Measurements from ENCODE around the gene SUSD2.

GRCh38 chr22:24166811-24167210 is 14.5 kb upstream of the SUSD2 start:
- TF ChIP-seq CTCF (IDR thresholded peaks at IDR 0.05; ENCODE audit: low read depth, low read length, missing input control) (no peak), GABPA (IDR thresholded peaks at IDR 0.05 in 1 of 2, conservative IDR thresholded peaks at IDR 0.05 in 1 of 2) (no peak), TAF1 (conservative IDR thresholded peaks at IDR 0.05) (no peak), MAX (IDR thresholded peaks at IDR 0.05) (no peak), RAD21 (IDR thresholded peaks at IDR 0.05) (no peak), JUND (IDR thresholded peaks at IDR 0.05) (no peak), EGR1 (IDR thresholded peaks at IDR 0.05; ENCODE audit: low read depth in 2 of 2) (no peak), FOXA1 (IDR thresholded peaks at IDR 0.05) (no peak), ZBTB33 (IDR thresholded peaks at IDR 0.05) (no peak), FOXA2 (IDR thresholded peaks at IDR 0.05) (no peak)
